ENCODE data around the gene CACNG4.

The CACNG4 gene

GRCh38 chr17:66951605-66951953 is 12.9 kb upstream of the CACNG4 start:
- no peaks in the 10 kb centered on the region for H3K9me3 ChIP-seq (ENCODE audit: control insufficient read depth in 1 of 2, low read length in 2 of 2)

GRCh38 chr17:66952031-66952524 is 12.4 kb upstream of the CACNG4 start:
- Histone ChIP-seq H3K36me3 (ENCODE audit: control insufficient read depth in 1 of 2, insufficient read depth in 2 of 2, low read length in 2 of 2) (no peaks in the 10 kb centered on the region), H3K27ac (ENCODE audit: low read depth, low read length) (no peak overlapping the region), H3K9ac (ENCODE audit: low read depth in 1 of 2, low read length in 2 of 2) (no peak overlapping the region), H3K4me3 (ENCODE audit: low read depth in 1 of 2, low read length in 2 of 2) (no peak overlapping the region), H3K4me1 (ENCODE audit: control insufficient read depth in 1 of 2, insufficient read depth in 2 of 2, low read length in 2 of 2) (peaks cover 5 to 7% of the 10 kb centered on the region in 2 donors), H3K9me3 (ENCODE audit: control insufficient read depth in 1 of 2, low read length in 2 of 2) (no peaks in the 10 kb centered on the region), H3K27me3 (ENCODE audit: control insufficient read depth in 1 of 2, insufficient read depth in 2 of 2, low read length in 2 of 2) (peaks cover 0 to 4% of the 10 kb centered on the region in 2 donors)

More at GRCh38 chr17:66951605-66951953, 12.9 kb upstream of the CACNG4 start:
- Histone ChIP-seq H3K36me3 (ENCODE audit: control insufficient read depth in 1 of 2, insufficient read depth in 2 of 2, low read length in 2 of 2) (no peaks in the 10 kb centered on the region), H3K4me1 (ENCODE audit: control insufficient read depth in 1 of 2, insufficient read depth in 2 of 2, low read length in 2 of 2) (peaks cover 5 to 7% of the 10 kb centered on the region in 2 donors), H3K27ac (ENCODE audit: low read depth, low read length) (no peak overlapping the region), H3K9ac (ENCODE audit: low read depth in 1 of 2, low read length in 2 of 2) (no peak overlapping the region), H3K4me3 (ENCODE audit: low read depth in 1 of 2, low read length in 2 of 2) (no peak overlapping the region), H3K27me3 (ENCODE audit: control insufficient read depth in 1 of 2, insufficient read depth in 2 of 2, low read length in 2 of 2) (peaks cover under 1 to 8% of the 10 kb centered on the region in 2 donors)

- H3K9me3 ChIP-seq (ENCODE audit: control insufficient read depth in 1 of 2, low read length in 2 of 2): no peaks in the 10 kb centered on the region
- H3K4me3 ChIP-seq (ENCODE audit: low read depth in 1 of 2, low read length in 2 of 2): no peak overlapping the region
- H3K27me3 ChIP-seq (ENCODE audit: control insufficient read depth in 1 of 2, insufficient read depth in 2 of 2, low read length in 2 of 2): no peaks in the 10 kb centered on the region
- no peak overlapping the region for H3K9ac ChIP-seq (ENCODE audit: low read depth in 1 of 2, low read length in 2 of 2)
- H3K36me3 ChIP-seq (ENCODE audit: control insufficient read depth in 1 of 2, insufficient read depth in 2 of 2, low read length in 2 of 2): no peaks in the 10 kb centered on the region
- H3K4me1 ChIP-seq (ENCODE audit: control insufficient read depth in 1 of 2, insufficient read depth in 2 of 2, low read length in 2 of 2): peaks cover 5 to 7% of the 10 kb centered on the region in 2 donors
- H3K27ac ChIP-seq (ENCODE audit: low read depth, low read length): no peak overlapping the region
Observed at GRCh38 chr17:66952681-66953629, 11.6 kb upstream of the CACNG4 start.

GRCh38 chr17:66953630-66954020 is 10.9 kb upstream of the CACNG4 start:
- Histone ChIP-seq H3K4me3 (ENCODE audit: low read depth in 1 of 2, low read length in 2 of 2) (no peak overlapping the region), H3K4me1 (ENCODE audit: control insufficient read depth in 1 of 2, insufficient read depth in 2 of 2, low read length in 2 of 2) (peaks cover 5 to 7% of the 10 kb centered on the region in 2 donors), H3K27ac (ENCODE audit: low read depth, low read length) (no peak overlapping the region), H3K27me3 (ENCODE audit: control insufficient read depth in 1 of 2, insufficient read depth in 2 of 2, low read length in 2 of 2) (no peaks in the 10 kb centered on the region), H3K36me3 (ENCODE audit: control insufficient read depth in 1 of 2, insufficient read depth in 2 of 2, low read length in 2 of 2) (no peaks in the 10 kb centered on the region), H3K9me3 (ENCODE audit: control insufficient read depth in 1 of 2, low read length in 2 of 2) (no peaks in the 10 kb centered on the region), H3K9ac (ENCODE audit: low read depth in 1 of 2, low read length in 2 of 2) (no peak overlapping the region)

- no peaks in the 10 kb centered on the region for H3K36me3 ChIP-seq (ENCODE audit: control insufficient read depth in 1 of 2, insufficient read depth in 2 of 2, low read length in 2 of 2)
- H3K27me3 ChIP-seq (ENCODE audit: control insufficient read depth in 1 of 2, insufficient read depth in 2 of 2, low read length in 2 of 2): peaks cover 0 to 6% of the 10 kb centered on the region in 2 donors
- H3K9me3 ChIP-seq (ENCODE audit: control insufficient read depth in 1 of 2, low read length in 2 of 2): no peaks in the 10 kb centered on the region
- no peak overlapping the region for H3K27ac ChIP-seq (ENCODE audit: low read depth, low read length)
- no peak overlapping the region for H3K9ac ChIP-seq (ENCODE audit: low read depth in 1 of 2, low read length in 2 of 2)
- peaks cover 5 to 7% of the 10 kb centered on the region in 2 donors for H3K4me1 ChIP-seq (ENCODE audit: control insufficient read depth in 1 of 2, insufficient read depth in 2 of 2, low read length in 2 of 2)
- H3K4me3 ChIP-seq (ENCODE audit: low read depth in 1 of 2, low read length in 2 of 2): no peak overlapping the region
Observed at GRCh38 chr17:66954632-66955031, 9.9 kb upstream of the CACNG4 start.

GRCh38 chr17:66955821-66956220 is 8.7 kb upstream of the CACNG4 start:
- no peaks in the 10 kb centered on the region for H3K9me3 ChIP-seq (ENCODE audit: control insufficient read depth in 1 of 2, low read length in 2 of 2)
- H3K27me3 ChIP-seq (ENCODE audit: control insufficient read depth in 1 of 2, insufficient read depth in 2 of 2, low read length in 2 of 2): peaks cover 8 to 9% of the 10 kb centered on the region in 2 donors
- no peaks in the 10 kb centered on the region for H3K36me3 ChIP-seq (ENCODE audit: control insufficient read depth in 1 of 2, insufficient read depth in 2 of 2, low read length in 2 of 2)
- peaks cover 5 to 7% of the 10 kb centered on the region in 2 donors for H3K4me1 ChIP-seq (ENCODE audit: control insufficient read depth in 1 of 2, insufficient read depth in 2 of 2, low read length in 2 of 2)
- H3K4me3 ChIP-seq (ENCODE audit: low read depth in 1 of 2, low read length in 2 of 2): no peak overlapping the region
- H3K9ac ChIP-seq (ENCODE audit: low read depth in 1 of 2, low read length in 2 of 2): no peak overlapping the region
- no peak overlapping the region for H3K27ac ChIP-seq (ENCODE audit: low read depth, low read length)

GRCh38 chr17:66956941-66957340 is 7.6 kb upstream of the CACNG4 start:
- Histone ChIP-seq H3K4me3 (ENCODE audit: low read depth in 1 of 2, low read length in 2 of 2) (no peak overlapping the region), H3K36me3 (ENCODE audit: control insufficient read depth in 1 of 2, insufficient read depth in 2 of 2, low read length in 2 of 2) (no peaks in the 10 kb centered on the region), H3K27me3 (ENCODE audit: control insufficient read depth in 1 of 2, insufficient read depth in 2 of 2, low read length in 2 of 2) (peaks cover 9 to 12% of the 10 kb centered on the region in 2 donors), H3K9me3 (ENCODE audit: control insufficient read depth in 1 of 2, low read length in 2 of 2) (no peaks in the 10 kb centered on the region), H3K27ac (ENCODE audit: low read depth, low read length) (no peak overlapping the region), H3K9ac (ENCODE audit: low read depth in 1 of 2, low read length in 2 of 2) (no peak overlapping the region), H3K4me1 (ENCODE audit: control insufficient read depth in 1 of 2, insufficient read depth in 2 of 2, low read length in 2 of 2) (peaks cover 5 to 7% of the 10 kb centered on the region in 2 donors)

- Histone ChIP-seq H3K4me1 (ENCODE audit: control insufficient read depth in 1 of 2, insufficient read depth in 2 of 2, low read length in 2 of 2) (peaks cover 2 to 4% of the 10 kb centered on the region in 2 donors), H3K27ac (ENCODE audit: low read depth, low read length) (no peak overlapping the region), H3K27me3 (ENCODE audit: control insufficient read depth in 1 of 2, insufficient read depth in 2 of 2, low read length in 2 of 2) (peaks cover 12 to 16% of the 10 kb centered on the region in 2 donors), H3K9ac (ENCODE audit: low read depth in 1 of 2, low read length in 2 of 2) (no peak overlapping the region), H3K9me3 (ENCODE audit: control insufficient read depth in 1 of 2, low read length in 2 of 2) (no peaks in the 10 kb centered on the region), H3K36me3 (ENCODE audit: control insufficient read depth in 1 of 2, insufficient read depth in 2 of 2, low read length in 2 of 2) (no peaks in the 10 kb centered on the region), H3K4me3 (ENCODE audit: low read depth in 1 of 2, low read length in 2 of 2) (no peak overlapping the region)
Observed at GRCh38 chr17:66957343-66957742, 7.2 kb upstream of the CACNG4 start.

GRCh38 chr17:66957951-66958579 is 6.4 kb upstream of the CACNG4 start:
- H3K27ac ChIP-seq (ENCODE audit: low read depth, low read length): no peak overlapping the region
- no peak overlapping the region for H3K4me3 ChIP-seq (ENCODE audit: low read depth in 1 of 2, low read length in 2 of 2)
- H3K9me3 ChIP-seq (ENCODE audit: control insufficient read depth in 1 of 2, low read length in 2 of 2): no peaks in the 10 kb centered on the region
- H3K4me1 ChIP-seq (ENCODE audit: control insufficient read depth in 1 of 2, insufficient read depth in 2 of 2, low read length in 2 of 2): no peaks in the 10 kb centered on the region
- no peaks in the 10 kb centered on the region for H3K36me3 ChIP-seq (ENCODE audit: control insufficient read depth in 1 of 2, insufficient read depth in 2 of 2, low read length in 2 of 2)
- H3K27me3 ChIP-seq (ENCODE audit: control insufficient read depth in 1 of 2, insufficient read depth in 2 of 2, low read length in 2 of 2): peaks cover 19 to 21% of the 10 kb centered on the region in 2 donors
- H3K9ac ChIP-seq (ENCODE audit: low read depth in 1 of 2, low read length in 2 of 2): no peak overlapping the region
